ENCODE results near the gene SELENOT.

Gene SELENOT

DNA sequence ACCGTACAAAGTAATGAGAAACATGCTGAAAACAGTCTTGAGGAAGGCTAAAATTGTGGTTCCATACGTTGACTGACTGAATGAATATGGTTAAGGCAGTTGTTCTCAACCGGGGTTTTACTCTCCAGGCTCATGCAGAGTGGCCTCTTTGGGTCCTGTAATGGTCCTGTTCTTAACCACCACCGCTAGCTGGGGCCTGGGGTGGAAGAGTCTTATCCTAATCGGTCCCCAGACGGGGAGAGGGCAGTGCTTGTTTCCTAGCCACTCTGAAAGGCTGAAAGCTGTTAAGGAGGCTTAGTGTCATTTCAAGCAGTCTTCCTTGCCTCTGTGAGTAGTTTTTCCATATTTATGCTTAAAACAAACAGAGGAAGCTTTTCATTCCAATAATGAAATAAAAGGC lies 32.0 kb downstream of the SELENOT start:
- Histone ChIP-seq H3K4me3 (ENCODE audit: low read depth in 1 of 2, low read length in 2 of 2) (no peak overlapping the region), H3K36me3 (ENCODE audit: insufficient read depth, low read length) (no peaks in the 10 kb centered on the region), H3K27me3 (ENCODE audit: control insufficient read depth in 1 of 2, insufficient read depth in 2 of 2, low read length in 2 of 2) (no peaks in the 10 kb centered on the region), H3K4me1 (ENCODE audit: insufficient read depth, low read length) (no peaks in the 10 kb centered on the region), H3K9ac (ENCODE audit: low read length) (no peak overlapping the region), H3K27ac (ENCODE audit: low read depth, low read length) (no peak overlapping the region), H3K9me3 (ENCODE audit: low read length) (no peaks in the 10 kb centered on the region)

DNA sequence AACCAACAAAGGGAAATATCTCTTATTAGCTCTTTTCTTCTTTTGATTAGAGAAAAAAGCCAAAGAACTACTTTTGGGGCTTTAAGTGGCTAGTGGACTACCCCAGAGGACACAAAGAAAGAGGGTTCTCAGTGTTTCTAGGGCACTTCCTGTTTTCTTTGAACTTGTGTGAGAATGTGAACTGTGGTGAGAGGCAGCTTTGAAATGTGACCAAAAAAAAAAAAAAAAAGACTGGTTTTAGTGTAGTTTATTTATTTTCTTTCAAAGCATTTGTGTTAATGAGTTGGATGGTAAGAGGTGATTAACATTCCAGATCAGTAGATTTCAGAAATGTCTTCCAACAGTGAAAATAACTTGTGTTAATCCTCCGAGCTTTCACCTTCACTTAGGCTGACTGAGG lies 32.4 kb downstream of the SELENOT start:
- H3K4me3 ChIP-seq (ENCODE audit: low read depth in 1 of 2, low read length in 2 of 2), result no peak overlapping the region
- no peak overlapping the region for H3K9ac ChIP-seq (ENCODE audit: low read length)
- H3K36me3 ChIP-seq (ENCODE audit: insufficient read depth, low read length), result no peaks in the 10 kb centered on the region
- no peaks in the 10 kb centered on the region for H3K27me3 ChIP-seq (ENCODE audit: control insufficient read depth in 1 of 2, insufficient read depth in 2 of 2, low read length in 2 of 2)
- H3K27ac ChIP-seq (ENCODE audit: low read depth, low read length), result no peak overlapping the region
- H3K9me3 ChIP-seq (ENCODE audit: low read length), result no peaks in the 10 kb centered on the region
- no peaks in the 10 kb centered on the region for H3K4me1 ChIP-seq (ENCODE audit: insufficient read depth, low read length)

DNA sequence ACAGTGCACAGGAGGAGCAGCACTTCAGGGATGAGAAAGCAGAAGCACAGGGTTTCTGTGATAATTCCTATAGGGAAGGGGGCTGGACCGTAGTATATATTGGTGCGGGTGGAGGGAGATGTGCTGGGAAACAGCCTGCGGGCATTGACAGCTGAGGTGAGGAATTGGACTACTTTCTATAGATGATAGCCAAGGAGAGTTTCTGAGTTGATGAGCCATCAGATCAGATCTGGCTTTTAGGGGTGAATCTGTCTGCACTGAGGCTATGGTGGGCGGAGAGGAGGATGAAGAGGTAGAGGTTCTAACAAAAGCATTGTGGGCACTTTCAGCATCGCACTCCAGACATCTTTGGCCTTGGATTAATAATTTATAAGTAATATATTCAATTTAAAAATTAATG lies 33.1 kb downstream of the SELENOT start:
- no peaks in the 10 kb centered on the region for H3K36me3 ChIP-seq (ENCODE audit: insufficient read depth, low read length)
- H3K9me3 ChIP-seq (ENCODE audit: low read length), result no peaks in the 10 kb centered on the region
- no peaks in the 10 kb centered on the region for H3K27me3 ChIP-seq (ENCODE audit: control insufficient read depth in 1 of 2, insufficient read depth in 2 of 2, low read length in 2 of 2)
- H3K9ac ChIP-seq (ENCODE audit: low read length), result no peak overlapping the region
- H3K4me1 ChIP-seq (ENCODE audit: insufficient read depth, low read length), result no peaks in the 10 kb centered on the region
- H3K27ac ChIP-seq (ENCODE audit: low read depth, low read length), result no peak overlapping the region
- no peak overlapping the region for H3K4me3 ChIP-seq (ENCODE audit: low read depth in 1 of 2, low read length in 2 of 2)

DNA sequence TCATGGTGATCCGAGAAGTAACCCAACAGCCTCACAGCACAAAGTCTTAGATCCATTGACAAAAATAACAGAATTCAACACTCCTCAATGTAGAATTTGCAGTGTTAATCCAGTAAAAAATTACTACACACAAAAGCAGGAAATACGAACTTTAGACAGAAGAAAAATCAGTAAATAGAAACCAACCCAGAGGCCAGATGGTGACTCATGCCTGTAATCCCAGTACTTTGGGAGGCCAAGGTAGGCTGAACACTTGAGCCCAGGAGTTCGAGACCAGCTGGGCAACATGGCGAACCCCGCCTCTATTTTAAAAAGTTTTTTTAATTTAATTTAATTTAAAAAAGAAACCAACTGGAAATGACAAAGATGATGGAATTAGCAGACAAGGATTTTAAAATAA lies 36.1 kb downstream of the SELENOT start:
- Histone ChIP-seq H3K9ac (ENCODE audit: low read length) (no peak overlapping the region), H3K36me3 (ENCODE audit: insufficient read depth, low read length) (no peaks in the 10 kb centered on the region), H3K4me1 (ENCODE audit: insufficient read depth, low read length) (no peaks in the 10 kb centered on the region), H3K27ac (ENCODE audit: low read depth, low read length) (no peak overlapping the region), H3K27me3 (ENCODE audit: control insufficient read depth in 1 of 2, insufficient read depth in 2 of 2, low read length in 2 of 2) (no peaks in the 10 kb centered on the region), H3K9me3 (ENCODE audit: low read length) (no peaks in the 10 kb centered on the region), H3K4me3 (ENCODE audit: low read depth in 1 of 2, low read length in 2 of 2) (no peak overlapping the region)

DNA sequence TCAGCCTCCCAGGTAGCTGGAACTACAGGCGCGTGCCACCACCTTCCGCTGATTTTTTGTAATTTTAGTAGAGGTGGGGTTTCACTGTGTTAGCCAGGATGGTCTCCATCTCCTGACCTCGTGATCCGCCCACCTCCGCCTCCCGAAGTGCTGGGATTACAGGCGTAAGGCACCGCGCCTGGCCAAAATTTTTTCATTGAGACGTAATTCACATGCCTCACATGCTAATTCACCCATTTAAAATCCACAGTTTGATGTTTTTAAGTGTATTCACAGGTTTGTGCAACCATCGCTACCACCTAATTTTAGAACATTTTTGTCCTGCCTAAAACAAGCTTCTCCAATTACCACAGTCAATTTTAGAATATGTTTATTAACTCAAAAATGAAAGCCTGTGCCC lies 37.1 kb downstream of the SELENOT start:
- Histone ChIP-seq H3K36me3 (ENCODE audit: insufficient read depth, low read length) (no peaks in the 10 kb centered on the region), H3K9ac (ENCODE audit: low read length) (no peak overlapping the region)

DNA sequence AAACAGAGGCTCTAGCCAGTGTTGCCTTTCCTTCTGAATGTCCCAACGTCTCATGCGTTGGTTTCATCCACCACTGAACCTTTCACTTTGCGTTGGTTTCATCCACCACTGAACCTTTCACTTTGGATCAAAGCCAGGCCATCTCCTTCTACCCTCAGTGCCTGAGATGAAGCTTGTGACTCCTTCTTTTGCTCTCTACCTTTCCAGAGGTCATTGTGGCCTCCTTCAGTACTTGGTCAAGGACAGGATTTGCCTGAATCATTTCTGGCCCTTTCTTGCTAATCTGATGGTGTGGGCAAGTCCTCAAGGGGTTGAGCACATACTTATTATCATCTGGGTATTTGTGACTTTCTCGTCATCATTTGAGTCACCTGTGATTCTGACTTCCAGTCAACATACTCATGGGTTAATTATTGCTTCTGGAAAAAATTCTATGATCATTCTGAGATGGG lies 50.0 kb downstream of the SELENOT start:
- H3K36me3 ChIP-seq (ENCODE audit: insufficient read depth, low read length), result no peaks in the 10 kb centered on the region
- H3K4me1 ChIP-seq (ENCODE audit: insufficient read depth, low read length), result no peaks in the 10 kb centered on the region
- no peak overlapping the region for H3K4me3 ChIP-seq (ENCODE audit: low read depth in 1 of 2, low read length in 2 of 2)
- no peaks in the 10 kb centered on the region for H3K27me3 ChIP-seq (ENCODE audit: control insufficient read depth in 1 of 2, insufficient read depth in 2 of 2, low read length in 2 of 2)
- no peak overlapping the region for H3K9ac ChIP-seq (ENCODE audit: low read length)
- H3K9me3 ChIP-seq (ENCODE audit: low read length), result no peaks in the 10 kb centered on the region
- no peak overlapping the region for H3K27ac ChIP-seq (ENCODE audit: low read depth, low read length)

More for the DNA sequence above, 37.1 kb downstream of the SELENOT start:
- Histone ChIP-seq H3K4me3 (ENCODE audit: low read depth in 1 of 2, low read length in 2 of 2) (no peak overlapping the region), H3K27ac (ENCODE audit: low read depth, low read length) (no peak overlapping the region), H3K4me1 (ENCODE audit: insufficient read depth, low read length) (no peaks in the 10 kb centered on the region), H3K27me3 (ENCODE audit: control insufficient read depth in 1 of 2, insufficient read depth in 2 of 2, low read length in 2 of 2) (no peaks in the 10 kb centered on the region), H3K9me3 (ENCODE audit: low read length) (no peaks in the 10 kb centered on the region)

DNA sequence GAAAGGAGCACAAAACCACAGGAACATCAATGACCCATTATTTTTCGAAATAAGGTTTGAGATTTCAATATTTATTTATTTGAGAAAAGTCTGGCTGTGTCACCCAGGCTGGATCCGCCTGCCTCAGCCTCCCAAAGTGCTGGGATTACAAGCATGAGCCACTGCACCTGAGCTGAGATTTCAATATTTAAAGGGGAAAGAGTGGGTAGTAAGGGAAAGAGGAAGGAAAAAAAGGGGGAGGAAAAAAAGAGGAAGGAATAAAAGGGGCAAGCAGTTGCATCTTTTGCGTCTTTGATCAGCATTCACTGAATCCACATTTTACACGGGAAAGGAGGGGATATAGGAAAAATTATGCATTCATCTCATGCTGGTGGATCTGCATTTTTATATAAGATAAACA lies 53.2 kb downstream of the SELENOT start:
- H3K27ac ChIP-seq (ENCODE audit: low read depth, low read length), result no peak overlapping the region
- H3K4me1 ChIP-seq (ENCODE audit: insufficient read depth, low read length), result no peaks in the 10 kb centered on the region
- no peaks in the 10 kb centered on the region for H3K27me3 ChIP-seq (ENCODE audit: control insufficient read depth in 1 of 2, insufficient read depth in 2 of 2, low read length in 2 of 2)
- no peaks in the 10 kb centered on the region for H3K36me3 ChIP-seq (ENCODE audit: insufficient read depth, low read length)
- H3K9ac ChIP-seq (ENCODE audit: low read length), result no peak overlapping the region
- no peaks in the 10 kb centered on the region for H3K9me3 ChIP-seq (ENCODE audit: low read length)
- H3K4me3 ChIP-seq (ENCODE audit: low read depth in 1 of 2, low read length in 2 of 2), result no peak overlapping the region

DNA sequence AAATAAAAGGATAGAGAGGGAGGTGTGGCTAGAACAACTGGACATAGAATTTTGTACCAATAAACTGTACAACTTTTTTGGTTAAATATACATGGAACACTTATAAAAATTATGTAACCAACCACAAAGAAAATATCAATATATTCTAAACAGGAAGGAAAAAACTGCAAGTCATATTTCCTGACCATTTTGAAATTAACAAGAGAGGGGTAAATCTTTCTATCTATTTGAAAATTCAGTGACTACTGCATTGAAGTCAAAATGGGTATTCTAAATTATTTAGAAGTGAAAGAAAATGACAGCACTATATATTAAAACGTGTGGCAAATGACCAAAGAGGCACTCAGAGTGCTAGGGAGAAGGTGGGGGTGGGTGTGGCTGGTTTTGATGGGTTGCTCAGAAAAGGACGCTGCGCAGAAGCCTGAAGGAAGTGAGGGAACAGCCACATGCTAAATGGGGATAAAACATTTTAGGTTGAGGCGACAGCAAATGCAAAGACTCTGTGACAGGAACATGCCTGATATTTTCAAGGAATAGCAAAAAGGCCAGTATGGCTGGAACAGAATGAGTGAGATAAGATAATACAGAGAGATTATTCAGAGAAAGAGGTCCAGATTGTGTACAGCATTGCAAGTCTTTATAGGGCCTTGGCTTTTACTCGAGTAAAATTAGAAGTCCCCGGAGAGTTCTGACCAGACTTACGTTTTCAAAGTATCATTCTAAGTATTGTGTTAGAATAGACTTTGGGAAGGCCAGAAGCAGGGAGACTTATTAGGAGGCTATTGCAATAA lies 59.5 kb downstream of the SELENOT start:
- no peak overlapping the region for H3K4me3 ChIP-seq (ENCODE audit: low read depth in 1 of 2, low read length in 2 of 2)
- no peaks in the 10 kb centered on the region for H3K9me3 ChIP-seq (ENCODE audit: low read length)
- H3K9ac ChIP-seq (ENCODE audit: low read length), result no peak overlapping the region
- no peaks in the 10 kb centered on the region for H3K27me3 ChIP-seq (ENCODE audit: control insufficient read depth in 1 of 2, insufficient read depth in 2 of 2, low read length in 2 of 2)
- H3K36me3 ChIP-seq (ENCODE audit: insufficient read depth, low read length), result no peaks in the 10 kb centered on the region
- no peaks in the 10 kb centered on the region for H3K4me1 ChIP-seq (ENCODE audit: insufficient read depth, low read length)
- H3K27ac ChIP-seq (ENCODE audit: low read depth, low read length), result no peak overlapping the region

DNA sequence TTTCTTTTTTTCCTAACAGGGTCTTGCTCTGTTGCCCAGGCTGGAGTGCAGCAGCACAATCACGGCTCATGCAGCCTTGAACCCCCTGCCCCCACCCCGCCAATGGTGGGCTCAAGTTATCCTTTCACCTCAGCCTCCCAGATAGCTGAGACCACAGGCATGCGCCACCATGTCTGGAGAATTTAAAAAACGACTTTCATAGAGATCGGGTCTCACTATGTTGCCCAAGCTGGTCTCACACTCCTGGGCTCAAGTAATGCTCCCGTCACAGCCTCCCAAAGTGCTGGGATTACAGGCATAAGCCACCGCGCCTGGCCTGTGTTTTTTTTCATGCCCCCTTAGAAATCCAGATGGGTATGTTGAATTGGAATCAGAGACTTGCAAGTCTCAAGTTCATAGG lies 60.3 kb downstream of the SELENOT start:
- H3K4me3 ChIP-seq (ENCODE audit: low read depth in 1 of 2, low read length in 2 of 2), result no peak overlapping the region
- H3K27me3 ChIP-seq (ENCODE audit: control insufficient read depth in 1 of 2, insufficient read depth in 2 of 2, low read length in 2 of 2), result no peaks in the 10 kb centered on the region
- no peaks in the 10 kb centered on the region for H3K9me3 ChIP-seq (ENCODE audit: low read length)
- H3K36me3 ChIP-seq (ENCODE audit: insufficient read depth, low read length), result no peaks in the 10 kb centered on the region
- no peaks in the 10 kb centered on the region for H3K4me1 ChIP-seq (ENCODE audit: insufficient read depth, low read length)
- no peak overlapping the region for H3K9ac ChIP-seq (ENCODE audit: low read length)
- H3K27ac ChIP-seq (ENCODE audit: low read depth, low read length), result no peak overlapping the region

DNA sequence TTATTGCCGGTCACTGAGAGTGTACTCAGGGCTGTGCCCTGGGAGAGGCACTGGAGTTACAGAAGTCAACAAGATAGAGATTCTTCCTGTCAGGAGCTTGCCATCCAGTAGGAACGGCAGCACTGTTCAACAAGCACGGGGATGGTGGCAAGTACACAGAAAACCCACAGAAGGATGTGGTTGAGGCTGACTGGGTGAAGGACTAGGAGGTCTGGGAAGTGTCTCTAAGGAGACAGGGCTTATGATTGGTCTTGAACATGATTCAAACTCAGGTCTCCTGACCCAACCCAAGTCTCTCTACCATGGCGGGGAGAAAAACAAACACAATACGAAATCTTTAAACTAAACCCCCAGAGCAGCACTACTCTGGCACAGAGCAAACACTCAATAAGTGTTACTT lies 63.0 kb downstream of the SELENOT start:
- Histone ChIP-seq H3K9me3 (ENCODE audit: low read length) (no peaks in the 10 kb centered on the region), H3K4me3 (ENCODE audit: low read depth in 1 of 2, low read length in 2 of 2) (no peak overlapping the region), H3K27me3 (ENCODE audit: control insufficient read depth in 1 of 2, insufficient read depth in 2 of 2, low read length in 2 of 2) (no peaks in the 10 kb centered on the region), H3K36me3 (ENCODE audit: insufficient read depth, low read length) (no peaks in the 10 kb centered on the region), H3K27ac (ENCODE audit: low read depth, low read length) (no peak overlapping the region), H3K4me1 (ENCODE audit: insufficient read depth, low read length) (no peaks in the 10 kb centered on the region), H3K9ac (ENCODE audit: low read length) (no peak overlapping the region)

DNA sequence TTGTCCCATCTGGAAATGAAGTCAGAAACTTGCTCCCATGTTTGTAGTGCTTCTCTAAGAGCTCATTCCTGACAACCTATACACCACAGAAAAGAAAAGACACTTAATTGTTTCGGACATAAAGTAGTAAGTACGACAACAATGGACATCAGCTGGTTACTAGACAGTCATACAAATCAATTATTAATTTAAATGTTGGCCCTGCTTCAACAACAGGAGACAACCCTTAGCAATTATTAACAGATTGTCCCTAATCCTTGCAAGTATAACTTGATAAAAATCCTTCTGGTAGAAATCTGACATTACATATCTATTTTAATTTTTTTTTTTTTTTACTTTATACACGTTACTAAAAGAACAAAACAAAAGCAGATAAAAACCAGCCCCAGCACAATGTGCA lies 70.8 kb downstream of the SELENOT start:
- no peak overlapping the region for H3K9ac ChIP-seq (ENCODE audit: low read length)
- H3K27ac ChIP-seq (ENCODE audit: low read depth, low read length), result no peak overlapping the region
- H3K9me3 ChIP-seq (ENCODE audit: low read length), result no peaks in the 10 kb centered on the region
- H3K4me3 ChIP-seq (ENCODE audit: low read depth in 1 of 2, low read length in 2 of 2), result no peak overlapping the region
- no peaks in the 10 kb centered on the region for H3K27me3 ChIP-seq (ENCODE audit: control insufficient read depth in 1 of 2, insufficient read depth in 2 of 2, low read length in 2 of 2)
- no peaks in the 10 kb centered on the region for H3K36me3 ChIP-seq (ENCODE audit: insufficient read depth, low read length)
- H3K4me1 ChIP-seq (ENCODE audit: insufficient read depth, low read length), result no peaks in the 10 kb centered on the region

DNA sequence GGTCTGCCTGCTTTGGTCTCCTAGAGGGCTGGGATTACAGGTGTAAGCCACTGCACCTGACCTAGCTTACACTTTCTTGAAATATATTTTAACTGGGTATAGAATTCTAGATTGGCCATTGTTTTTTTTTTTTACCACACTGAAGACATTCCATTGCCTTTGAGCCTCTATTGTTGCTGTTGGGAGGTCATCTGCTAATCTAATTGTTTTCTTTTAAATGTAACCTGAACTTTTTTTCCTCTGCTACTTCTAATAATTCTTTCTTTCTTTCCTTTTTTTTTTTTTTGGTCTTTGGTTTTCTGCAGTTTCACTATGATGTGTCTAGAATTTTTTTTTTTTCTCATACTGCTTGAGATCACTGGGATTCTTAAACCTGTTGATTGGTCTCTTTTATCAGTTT lies 72.5 kb downstream of the SELENOT start:
- Histone ChIP-seq H3K36me3 (ENCODE audit: insufficient read depth, low read length) (no peaks in the 10 kb centered on the region), H3K4me1 (ENCODE audit: insufficient read depth, low read length) (no peaks in the 10 kb centered on the region), H3K9ac (ENCODE audit: low read length) (no peak overlapping the region), H3K4me3 (ENCODE audit: low read depth in 1 of 2, low read length in 2 of 2) (no peak overlapping the region), H3K27me3 (ENCODE audit: control insufficient read depth in 1 of 2, insufficient read depth in 2 of 2, low read length in 2 of 2) (no peaks in the 10 kb centered on the region), H3K27ac (ENCODE audit: low read depth, low read length) (no peak overlapping the region), H3K9me3 (ENCODE audit: low read length) (no peaks in the 10 kb centered on the region)
